ENCODE data around the gene MPC1L. TPM values are rescaled to one million over a fixed set of nuclear protein-coding genes. Genes with fewer than 3 reads are reported as not detected.
A peak's percentile ranks its signal among the peaks of the same experiment; 100 is the strongest.

Gene MPC1L
- total and polyA plus RNA-seq, 7 donors, result not detected

GRCh38 chrX:40663880-40664630 lies 40.8 kb downstream of the MPC1L start:
- H3K4me1 ChIP-seq, result no peaks in the 10 kb centered on the region
- H3K36me3 ChIP-seq, result peaks cover 0 to 33% (median 12%) of the 10 kb centered on the region in 4 donors
- WGBS, 2 donors, result 68 to 70% methylated on average over 6 of the region's 6 CpGs
- TF ChIP-seq POLR2A (IDR thresholded peaks at IDR 0.05) (no peak), POLR2AphosphoS5 (IDR thresholded peaks at IDR 0.05) (no peak), EP300 (IDR thresholded peaks at IDR 0.05) (no peak), CTCF (IDR thresholded peaks at IDR 0.05) (no peak)
- no peaks in the 10 kb centered on the region for H3K9me3 ChIP-seq
- H3K27ac ChIP-seq, result peak overlapping the region in 1 of 4 donors; percentile 6
- DNase-seq, result no peak
- intact Hi-C loops (cut with DNase I), result no loop called here
- no peak overlapping the region for H3K4me3 ChIP-seq
- H3K27me3 ChIP-seq, result no peaks in the 10 kb centered on the region

GRCh38 chrX:40671126-40671525 lies 47.9 kb downstream of the MPC1L start:
- Histone ChIP-seq H3K4me1 (no peaks in the 10 kb centered on the region), H3K27ac (no peak overlapping the region), H3K4me3 (no peak overlapping the region), H3K27me3 (no peaks in the 10 kb centered on the region), H3K36me3 (peaks cover 0 to 33% (median 5%) of the 10 kb centered on the region in 4 donors), H3K9me3 (no peaks in the 10 kb centered on the region)
- TF ChIP-seq POLR2A (IDR thresholded peaks at IDR 0.05) (no peak), EP300 (IDR thresholded peaks at IDR 0.05) (no peak), CTCF (IDR thresholded peaks at IDR 0.05) (no peak), POLR2AphosphoS5 (IDR thresholded peaks at IDR 0.05) (no peak)
- intact Hi-C loops (cut with DNase I), result no loop called here
- 72 to 73% methylated on average over 6 of the region's 6 CpGs for WGBS, 2 donors
- DNase-seq, result no peak

Other genes with a start within 250 kb of the MPC1L start
- gene ATP6AP2, start 42.5 kb upstream of the MPC1L start, total RNA-seq, result 100 to 1,000 TPM in 2 of 4 donors, 10 to 100 TPM in 2; 86.4 to 121 (median 101) TPM
- gene ATP6AP2, start 42.5 kb upstream of the MPC1L start, polyA plus RNA-seq, result 10 to 100 TPM; 16.8 to 60.1 (median 51.1) TPM
- 10 to 100 TPM in 1 of 4 donors, 1 to 10 TPM in 3; 9.2 to 11.4 (median 9.8) TPM for gene CXorf38, start 24.1 kb downstream of the MPC1L start, total RNA-seq
- 10 to 100 TPM in 1 of 3 donors, 1 to 10 TPM in 2; 7.6 to 13.0 (median 9.6) TPM for gene CXorf38, start 24.1 kb downstream of the MPC1L start, polyA plus RNA-seq
- gene MED14, start 112.1 kb downstream of the MPC1L start, total RNA-seq, result 10 to 100 TPM; 23.9 to 51.6 (median 28.3) TPM
- 10 to 100 TPM in 2 of 3 donors, 1 to 10 TPM in 1; 8.4 to 18.3 (median 13.2) TPM for gene MED14, start 112.1 kb downstream of the MPC1L start, polyA plus RNA-seq